AG04449 (cell line): ENCODE data around the gene MEIOB.

ENCODE experiments used
- CTCF ChIA-PET: fragments of 350-600 bp; formaldehyde crosslinking; extraction: SDS; loops from one replicate; lab custom pipeline; 2021; ENCODE audit warnings: antibody characterized with exemption; lab: Yijun Ruan, JAX
- POLR2A ChIA-PET: fragments of 400-600, 350-600 bp; formaldehyde crosslinking; extraction: SDS; loops from one replicate; lab custom pipeline; 2020; ENCODE audit warnings: antibody characterized with exemption, inconsistent platforms; lab: Yijun Ruan, JAX
- DNase-seq: peaks from one replicate; pipeline ENCODE4 v3.0.0-alpha.2; 2010; ENCODE audit warnings: low read depth, low spot score
- H3K4me3 ChIP-seq: 2 replicates; pipeline ENCODE4 v1.5.1; 2011; ENCODE audit warnings: low read depth, mild to moderate bottlenecking, control low read depth, low read length
- TF ChIP-seq, protein P1 (sequence below): IDR thresholded peaks from one replicate; pipeline ENCODE4 v1.5.1; 2011; ENCODE audit warnings: mild to moderate bottlenecking, moderate library complexity, low read length, control low read depth, inconsistent platforms; ENCODE audit not compliant: insufficient read depth; ENCODE audit errors: missing control alignments

MEIOB gene

DNA sequence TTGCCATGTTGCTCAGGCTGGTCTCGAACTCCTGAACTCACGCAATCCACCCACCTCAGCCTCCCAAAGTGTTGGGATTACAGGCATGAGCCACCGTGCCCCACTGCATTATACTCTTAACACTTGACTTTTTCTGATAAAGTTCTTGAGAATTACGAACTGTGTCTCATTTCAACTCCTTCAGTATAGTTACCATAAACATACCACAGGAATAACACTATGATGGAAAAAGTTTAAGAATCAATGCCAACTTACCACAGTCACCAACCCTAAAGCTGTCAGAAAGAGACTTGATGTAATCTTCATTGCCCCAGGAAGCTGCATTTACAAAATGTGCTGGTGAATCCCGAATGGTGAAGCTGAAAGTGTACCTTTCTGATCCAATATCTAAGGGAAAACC, 10.2 kb downstream of the MEIOB start:
- TF ChIP-seq, protein P1, sequence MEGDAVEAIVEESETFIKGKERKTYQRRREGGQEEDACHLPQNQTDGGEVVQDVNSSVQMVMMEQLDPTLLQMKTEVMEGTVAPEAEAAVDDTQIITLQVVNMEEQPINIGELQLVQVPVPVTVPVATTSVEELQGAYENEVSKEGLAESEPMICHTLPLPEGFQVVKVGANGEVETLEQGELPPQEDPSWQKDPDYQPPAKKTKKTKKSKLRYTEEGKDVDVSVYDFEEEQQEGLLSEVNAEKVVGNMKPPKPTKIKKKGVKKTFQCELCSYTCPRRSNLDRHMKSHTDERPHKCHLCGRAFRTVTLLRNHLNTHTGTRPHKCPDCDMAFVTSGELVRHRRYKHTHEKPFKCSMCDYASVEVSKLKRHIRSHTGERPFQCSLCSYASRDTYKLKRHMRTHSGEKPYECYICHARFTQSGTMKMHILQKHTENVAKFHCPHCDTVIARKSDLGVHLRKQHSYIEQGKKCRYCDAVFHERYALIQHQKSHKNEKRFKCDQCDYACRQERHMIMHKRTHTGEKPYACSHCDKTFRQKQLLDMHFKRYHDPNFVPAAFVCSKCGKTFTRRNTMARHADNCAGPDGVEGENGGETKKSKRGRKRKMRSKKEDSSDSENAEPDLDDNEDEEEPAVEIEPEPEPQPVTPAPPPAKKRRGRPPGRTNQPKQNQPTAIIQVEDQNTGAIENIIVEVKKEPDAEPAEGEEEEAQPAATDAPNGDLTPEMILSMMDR = no peak
- ChIA-PET POLR2A (no interaction called here), CTCF (interaction anchor here (0.9 to 25.0 kb wide), 7 partner anchors 9 to 122 kb away, joined by 3 to 345 read pairs (median 4); partner anchors contain the start of gene GFER)
- no peak overlapping the region for H3K4me3 ChIP-seq
- DNase-seq = no peak

DNA sequence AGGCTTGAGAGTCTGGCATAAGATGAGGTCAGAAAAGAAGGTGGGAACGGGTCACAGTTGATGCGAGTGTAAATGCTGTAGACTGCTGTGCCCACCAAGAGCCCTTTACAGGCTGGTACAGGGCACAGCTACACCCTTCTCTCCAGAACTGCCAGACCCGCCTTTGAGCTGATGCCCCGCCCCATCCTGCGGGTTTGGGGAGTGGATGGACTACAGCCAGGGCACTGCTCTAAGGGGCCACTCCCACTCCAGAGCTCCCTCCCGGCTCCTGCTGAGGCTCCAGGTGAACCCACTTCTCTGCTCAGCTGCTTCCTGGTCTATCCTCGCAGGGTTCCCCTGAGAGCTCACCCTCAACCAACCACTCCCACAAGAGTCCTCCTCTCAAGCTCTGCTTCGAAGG, 12.3 kb downstream of the MEIOB start:
- TF ChIP-seq, protein P1 = no peak
- CTCF ChIA-PET = interaction anchor here (0.7 to 25.0 kb wide), 4 partner anchors 15 to 69 kb away, joined by 3 to 345 read pairs (median 4); no protein-coding TSS in a partner anchor
- DNase-seq = no peak
- H3K4me3 ChIP-seq = no peak overlapping the region
- POLR2A ChIA-PET = no interaction called here

DNA sequence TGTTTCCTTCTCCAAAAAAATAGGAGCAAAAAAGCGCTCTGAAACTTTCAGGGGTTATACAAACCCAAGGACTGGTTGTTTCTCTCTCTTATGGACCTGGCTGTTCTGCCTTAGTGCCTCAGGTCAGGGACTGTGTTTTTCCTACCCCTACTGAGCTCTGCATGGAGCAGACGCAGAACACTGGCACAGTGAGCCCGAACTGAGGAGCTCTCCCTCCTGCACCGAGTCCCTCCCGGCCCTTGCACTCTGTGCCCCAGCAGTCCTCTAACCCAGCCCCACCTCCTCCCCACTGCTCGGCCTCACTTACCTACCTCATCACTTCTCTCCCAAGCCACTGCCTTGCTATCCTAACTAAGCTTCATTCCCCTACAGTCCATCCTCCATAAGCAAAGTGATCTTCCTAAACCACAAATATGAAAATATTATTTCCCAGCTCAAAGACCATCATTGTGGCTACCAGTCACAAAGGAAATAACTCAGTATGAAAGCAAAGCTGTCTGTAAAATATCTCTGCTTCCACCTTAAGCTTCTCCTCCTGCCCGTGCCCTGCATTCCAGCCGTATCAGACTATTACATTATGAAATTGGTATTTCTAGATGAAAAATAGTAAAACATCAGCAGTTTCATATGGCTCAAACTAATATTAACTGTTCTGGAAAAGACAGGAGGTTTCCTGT, 13.6 kb downstream of the MEIOB start:
- H3K4me3 ChIP-seq = no peak overlapping the region
- DNase-seq = no peak
- CTCF ChIA-PET = interaction anchor here (0.8 to 25.0 kb wide), 8 partner anchors 9 to 85 kb away, joined by 3 to 345 read pairs (median 3); partner anchors contain the start of gene MSRB1
- TF ChIP-seq, protein P1 = no peak
- POLR2A ChIA-PET = no interaction called here

DNA sequence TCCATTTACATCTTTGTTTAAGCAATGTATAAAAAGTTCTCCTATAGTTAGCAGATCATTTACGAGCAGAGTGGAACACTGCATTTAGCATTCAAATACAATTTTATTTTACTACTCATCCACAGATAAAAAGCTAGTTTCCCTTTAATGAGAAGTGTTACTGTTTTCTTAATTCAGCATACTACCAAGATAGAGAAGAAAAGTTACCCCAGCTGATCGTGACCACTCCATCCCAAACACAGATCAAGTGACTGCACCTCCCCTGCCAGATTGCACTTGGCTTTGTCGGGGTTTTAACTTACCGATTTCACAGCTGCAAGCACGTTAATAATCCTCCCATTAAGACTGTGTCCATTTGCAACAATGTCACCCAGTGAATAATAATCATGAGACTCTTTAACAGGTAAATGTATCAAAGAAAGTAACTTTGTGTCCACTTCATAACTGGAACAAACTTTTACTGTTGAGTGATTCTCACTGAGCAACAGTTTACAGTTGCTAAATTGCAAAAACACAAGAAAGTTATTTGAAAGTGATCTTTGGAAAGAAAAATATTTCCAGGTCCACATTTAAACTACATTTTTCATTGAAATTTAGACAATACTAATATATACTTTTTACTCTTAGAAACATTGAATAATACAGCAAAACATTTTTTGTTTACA, 14.4 kb downstream of the MEIOB start:
- DNase-seq = no peak
- no peak overlapping the region for H3K4me3 ChIP-seq
- ChIA-PET POLR2A (interaction anchor here (0.7 kb wide), 1 partner anchor 107 kb away, joined by 5 read pairs; the partner anchor contains the start of gene RPS2), CTCF (interaction anchor here (1.1 to 25.0 kb wide), 5 partner anchors 9 to 86 kb away, joined by 3 to 345 read pairs (median 5); partner anchors contain the start of gene MSRB1)
- TF ChIP-seq, protein P1 = no peak

DNA sequence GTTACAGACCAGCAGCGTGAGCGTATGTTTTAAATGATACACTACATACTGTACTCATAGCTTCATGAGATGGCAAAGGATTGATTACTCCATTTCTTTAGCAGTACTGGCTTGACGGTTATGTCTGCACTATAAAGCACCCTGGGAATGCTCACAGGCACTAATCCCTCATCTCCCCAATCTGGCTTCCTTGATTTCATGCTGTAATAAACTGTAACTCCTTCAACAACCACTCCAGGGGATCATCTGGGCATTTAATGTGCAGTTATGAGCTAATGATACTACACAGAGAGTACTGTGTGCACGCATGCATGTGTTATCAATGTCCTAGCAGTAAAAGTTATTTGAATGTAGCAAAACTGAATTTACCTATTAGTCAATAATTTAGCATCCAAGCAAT, 20.2 kb downstream of the MEIOB start:
- H3K4me3 ChIP-seq = no peak overlapping the region
- TF ChIP-seq, protein P1 = no peak
- POLR2A ChIA-PET = no interaction called here
- CTCF ChIA-PET = interaction anchor here (1.0 kb wide), 1 partner anchor 12 kb away, joined by 4 read pairs; no protein-coding TSS in a partner anchor
- no peak for DNase-seq

DNA sequence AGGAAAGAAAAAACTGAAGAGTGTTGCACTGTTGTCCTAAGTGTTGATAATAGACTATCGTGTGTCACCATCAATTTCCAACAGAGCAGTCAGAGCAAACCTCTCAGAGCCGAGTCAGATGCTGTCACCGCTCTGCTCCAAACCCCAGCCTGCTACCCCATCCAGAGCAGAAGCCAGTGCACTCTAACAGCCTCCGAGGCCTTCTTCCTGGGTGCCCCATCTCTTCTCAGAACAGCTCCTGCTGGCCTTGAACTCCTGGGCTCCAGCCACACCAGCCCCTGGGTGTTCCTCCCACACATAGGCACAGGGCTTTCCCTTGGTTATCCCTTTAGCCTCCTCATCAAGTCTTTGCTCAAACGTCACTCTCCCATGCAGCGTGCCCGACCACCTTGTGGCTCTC, 21.0 kb downstream of the MEIOB start:
- no peak for DNase-seq
- TF ChIP-seq, protein P1 = no peak
- POLR2A ChIA-PET = no interaction called here
- H3K4me3 ChIP-seq = no peak overlapping the region
- CTCF ChIA-PET = interaction anchor here (1.0 to 2.0 kb wide), 2 partner anchors 12 to 13 kb away, joined by 4 to 9 read pairs; no protein-coding TSS in a partner anchor
